Measurements from ENCODE around the gene APOL4.
"Not testable (repeated sequence)": the region's sequence is repeated elsewhere in the genome, so short reads cannot be mapped to it uniquely, and the experiment has no call there.

Gene APOL4

DNA sequence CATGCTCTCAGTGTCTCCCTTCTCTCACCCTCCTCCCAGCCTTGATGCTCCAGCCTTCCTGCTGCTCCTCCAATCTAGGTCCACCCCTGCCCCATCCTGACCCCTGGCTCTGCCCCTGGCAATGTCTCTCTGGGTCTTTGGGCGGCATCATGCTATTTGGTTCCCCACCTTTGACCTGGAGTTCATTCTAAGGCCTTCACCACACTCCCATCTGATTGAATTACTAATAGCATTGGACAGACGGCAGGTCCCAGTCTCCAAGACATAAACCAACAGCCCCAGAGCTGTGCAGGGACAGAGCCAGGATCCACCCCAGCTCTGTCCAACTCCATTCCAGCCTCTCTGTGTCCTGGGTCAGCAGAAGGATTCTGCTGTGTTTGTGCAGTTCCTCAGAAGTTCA is 7.2 kb downstream of the APOL4 start:
- TF ChIP-seq, protein P1, sequence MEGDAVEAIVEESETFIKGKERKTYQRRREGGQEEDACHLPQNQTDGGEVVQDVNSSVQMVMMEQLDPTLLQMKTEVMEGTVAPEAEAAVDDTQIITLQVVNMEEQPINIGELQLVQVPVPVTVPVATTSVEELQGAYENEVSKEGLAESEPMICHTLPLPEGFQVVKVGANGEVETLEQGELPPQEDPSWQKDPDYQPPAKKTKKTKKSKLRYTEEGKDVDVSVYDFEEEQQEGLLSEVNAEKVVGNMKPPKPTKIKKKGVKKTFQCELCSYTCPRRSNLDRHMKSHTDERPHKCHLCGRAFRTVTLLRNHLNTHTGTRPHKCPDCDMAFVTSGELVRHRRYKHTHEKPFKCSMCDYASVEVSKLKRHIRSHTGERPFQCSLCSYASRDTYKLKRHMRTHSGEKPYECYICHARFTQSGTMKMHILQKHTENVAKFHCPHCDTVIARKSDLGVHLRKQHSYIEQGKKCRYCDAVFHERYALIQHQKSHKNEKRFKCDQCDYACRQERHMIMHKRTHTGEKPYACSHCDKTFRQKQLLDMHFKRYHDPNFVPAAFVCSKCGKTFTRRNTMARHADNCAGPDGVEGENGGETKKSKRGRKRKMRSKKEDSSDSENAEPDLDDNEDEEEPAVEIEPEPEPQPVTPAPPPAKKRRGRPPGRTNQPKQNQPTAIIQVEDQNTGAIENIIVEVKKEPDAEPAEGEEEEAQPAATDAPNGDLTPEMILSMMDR (IDR thresholded peaks at IDR 0.05; ENCODE audit: low read depth, low read length), result no peak
- H3K4me3 ChIP-seq (ENCODE audit: low read depth, low read length), result no peak overlapping the region
- DNase-seq (ENCODE audit: low read depth, low spot score), result no peak
- in situ Hi-C loops (cut with HindIII; ENCODE audit: low sequenced_read_pairs), result no loop called here

DNA sequence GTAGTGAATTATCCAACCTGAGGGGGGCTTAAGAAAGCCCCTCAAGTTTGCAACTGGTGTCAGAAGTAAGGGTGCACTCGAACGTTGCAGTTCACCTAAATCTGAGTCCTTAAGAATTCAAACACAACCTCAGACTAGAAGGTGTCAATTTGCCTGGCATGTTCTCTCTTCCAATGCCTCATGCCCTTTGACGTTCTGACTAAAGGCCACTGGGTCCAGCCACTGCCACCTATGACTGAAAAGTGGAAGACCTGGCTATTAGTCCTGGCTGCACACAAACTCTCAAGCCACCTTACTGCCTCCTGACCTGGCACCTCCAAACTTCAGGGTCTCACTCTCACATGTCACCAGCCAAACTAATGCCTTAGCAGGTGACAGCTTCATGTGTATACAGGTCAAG is 8.0 kb downstream of the APOL4 start:
- DNase-seq (ENCODE audit: low read depth, low spot score), result no peak
- TF ChIP-seq, protein P1 (IDR thresholded peaks at IDR 0.05; ENCODE audit: low read depth, low read length), result no peak
- no peak overlapping the region for H3K4me3 ChIP-seq (ENCODE audit: low read depth, low read length)
- in situ Hi-C loops (cut with HindIII; ENCODE audit: low sequenced_read_pairs), result no loop called here

DNA sequence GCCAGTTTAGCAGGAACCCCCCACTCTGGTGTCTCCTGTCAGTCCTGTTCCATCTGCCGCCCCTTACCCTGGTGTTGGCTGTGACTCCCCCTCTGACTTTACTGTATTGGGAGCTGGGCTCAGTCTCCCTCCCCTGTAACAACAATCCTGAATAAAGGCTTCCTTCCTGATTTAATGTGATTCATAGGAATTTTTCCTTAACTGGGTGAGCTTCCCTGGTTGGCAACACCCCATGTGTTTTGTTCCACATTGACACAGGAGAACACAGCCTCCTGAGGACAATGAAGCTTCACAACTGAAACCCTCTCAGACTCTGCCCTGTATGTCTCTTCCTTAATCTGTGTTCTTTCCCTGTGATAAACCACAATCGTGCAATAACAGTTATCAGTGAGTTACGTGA is 8.4 kb downstream of the APOL4 start:
- H3K4me3 ChIP-seq (ENCODE audit: low read depth, low read length), result no peak overlapping the region
- in situ Hi-C loops (cut with HindIII; ENCODE audit: low sequenced_read_pairs), result no loop called here
- TF ChIP-seq, protein P1 (IDR thresholded peaks at IDR 0.05; ENCODE audit: low read depth, low read length), result no peak
- no peak for DNase-seq (ENCODE audit: low read depth, low spot score)

DNA sequence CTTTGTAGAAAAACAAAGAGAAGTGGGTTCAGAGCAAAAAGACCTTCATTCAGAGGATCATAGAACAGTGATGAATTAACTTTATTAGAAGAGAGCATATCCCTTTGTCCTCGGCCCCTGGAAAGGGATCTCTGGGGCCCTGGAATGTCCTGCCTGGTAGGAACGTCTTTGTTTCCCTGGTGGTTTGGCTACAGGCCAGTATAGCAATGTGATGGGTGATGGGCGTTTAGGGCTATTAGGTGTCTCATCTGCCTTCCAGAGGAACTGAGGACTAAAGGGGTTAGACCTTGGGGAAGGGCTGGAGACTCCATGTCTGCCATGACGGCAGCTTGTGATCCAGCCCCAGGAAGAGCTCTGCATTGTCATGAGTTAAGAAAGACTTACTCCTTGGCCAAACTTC is 9.1 kb downstream of the APOL4 start:
- TF ChIP-seq, protein P1 (IDR thresholded peaks at IDR 0.05; ENCODE audit: low read depth, low read length), result no peak
- no peak overlapping the region for H3K4me3 ChIP-seq (ENCODE audit: low read depth, low read length)
- in situ Hi-C loops (cut with HindIII; ENCODE audit: low sequenced_read_pairs), result no loop called here
- DNase-seq (ENCODE audit: low read depth, low spot score), result no peak

DNA sequence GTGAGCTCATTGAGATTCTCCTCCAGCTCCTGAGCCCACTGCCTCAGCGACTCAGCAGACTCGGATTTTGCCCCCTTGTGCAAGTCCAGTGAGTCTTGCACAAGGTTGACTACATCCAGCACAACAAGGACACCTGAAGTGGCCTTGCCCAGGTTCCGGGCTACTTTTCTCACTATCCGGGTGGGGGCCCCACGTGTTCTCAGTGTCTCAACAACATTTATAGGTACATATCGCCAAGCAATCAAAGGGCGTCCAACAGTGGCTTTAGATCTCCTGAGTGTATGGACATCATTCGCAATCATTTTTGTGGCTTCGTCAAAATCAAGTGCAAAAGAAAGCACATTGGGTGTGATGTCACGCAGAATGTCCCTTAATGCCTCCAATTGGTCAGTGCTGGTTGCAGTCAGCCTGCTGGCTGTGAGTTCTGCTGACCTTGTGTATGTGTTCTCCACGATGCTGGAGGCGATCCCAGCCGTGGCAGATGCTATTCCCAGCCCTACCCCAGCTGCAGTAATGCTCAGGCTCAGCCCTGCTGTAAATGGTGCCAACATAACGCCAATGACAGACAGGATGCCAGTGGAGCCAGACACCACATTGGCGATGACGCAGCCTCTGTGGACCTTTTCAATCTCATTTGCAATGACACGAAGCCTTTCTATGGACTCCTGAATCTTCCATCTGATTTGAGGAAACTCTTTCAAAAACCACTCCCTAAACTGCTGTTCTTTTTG is 10.3 kb downstream of the APOL4 start:
- no peak overlapping the region for H3K4me3 ChIP-seq (ENCODE audit: low read depth, low read length)
- in situ Hi-C loops (cut with HindIII; ENCODE audit: low sequenced_read_pairs), result no loop called here
- peak; percentile 15 for DNase-seq (ENCODE audit: low read depth, low spot score)
- TF ChIP-seq, protein P1 (IDR thresholded peaks at IDR 0.05; ENCODE audit: low read depth, low read length), result no peak

DNA sequence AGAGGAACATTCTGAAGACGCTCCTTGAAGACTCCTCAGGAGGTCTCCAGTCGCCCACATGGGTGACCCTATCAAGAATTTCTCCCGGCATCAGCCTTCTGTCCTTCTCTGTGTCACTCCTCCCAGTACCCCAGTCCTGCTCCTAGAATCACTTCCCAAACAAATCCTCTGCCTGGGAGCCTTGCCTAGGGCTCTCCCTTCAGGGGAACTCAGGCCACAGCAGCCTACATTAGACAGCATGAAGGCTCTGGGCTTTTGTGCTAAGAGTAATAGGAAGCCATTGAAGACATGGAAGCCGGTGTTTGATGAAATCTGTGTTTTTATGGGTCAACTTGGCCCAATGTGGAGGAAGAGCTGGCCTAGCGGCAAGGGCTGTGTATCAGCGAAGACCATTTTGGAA is 13.7 kb downstream of the APOL4 start:
- H3K4me3 ChIP-seq (ENCODE audit: low read depth, low read length); DNase-seq (ENCODE audit: low read depth, low spot score); in situ Hi-C loops (cut with HindIII; ENCODE audit: low sequenced_read_pairs): not testable (repeated sequence)

DNA sequence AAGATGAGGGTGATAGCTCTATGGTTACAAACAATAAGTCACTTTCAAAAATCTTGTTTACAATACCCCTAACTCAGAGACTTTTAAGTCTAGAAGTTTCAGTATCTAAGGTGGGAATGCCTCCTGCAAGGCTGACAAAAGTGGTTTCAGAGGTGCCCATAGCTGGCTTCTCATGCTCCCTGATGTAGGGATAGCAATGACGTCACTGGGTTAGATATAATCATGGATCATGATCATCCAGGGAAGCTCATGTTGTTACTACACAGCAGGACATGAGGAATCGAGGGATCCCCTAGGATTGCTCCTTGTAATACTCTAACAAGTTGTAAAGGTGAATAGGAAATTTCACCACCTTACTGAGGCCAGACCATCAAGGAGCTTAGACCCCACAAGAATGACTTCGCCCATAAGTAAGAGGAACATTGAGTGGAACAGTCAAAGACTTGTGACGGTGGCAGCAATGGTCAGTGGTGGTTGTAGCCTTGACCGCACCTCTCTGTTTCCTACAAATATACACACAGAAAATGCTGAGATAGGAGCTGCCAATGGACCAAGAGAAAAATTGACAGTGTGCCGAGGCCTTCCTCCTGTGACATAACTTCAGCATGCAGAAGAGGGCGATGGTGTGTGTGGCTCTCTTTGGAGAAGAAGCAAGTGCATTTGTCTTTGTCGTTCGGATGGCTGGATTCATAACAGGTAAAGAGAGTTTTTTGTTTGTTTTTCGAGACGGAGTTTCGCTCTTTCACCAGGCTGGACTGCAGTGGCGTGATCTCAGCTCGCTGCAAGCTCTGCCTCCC is 15.6 kb downstream of the APOL4 start:
- TF ChIP-seq, protein P1 (IDR thresholded peaks at IDR 0.05; ENCODE audit: low read depth, low read length), result no peak
- in situ Hi-C loops (cut with HindIII; ENCODE audit: low sequenced_read_pairs), result no loop called here
- no peak overlapping the region for H3K4me3 ChIP-seq (ENCODE audit: low read depth, low read length)
- DNase-seq (ENCODE audit: low read depth, low spot score), result no peak

All from astrocyte of the spinal cord (primary cell).